ENCODE data around the gene UNC45A.
"Not testable (repeated sequence)": the region's sequence is repeated elsewhere in the genome, so short reads cannot be mapped to it uniquely, and the experiment has no call there.

The UNC45A gene

DNA sequence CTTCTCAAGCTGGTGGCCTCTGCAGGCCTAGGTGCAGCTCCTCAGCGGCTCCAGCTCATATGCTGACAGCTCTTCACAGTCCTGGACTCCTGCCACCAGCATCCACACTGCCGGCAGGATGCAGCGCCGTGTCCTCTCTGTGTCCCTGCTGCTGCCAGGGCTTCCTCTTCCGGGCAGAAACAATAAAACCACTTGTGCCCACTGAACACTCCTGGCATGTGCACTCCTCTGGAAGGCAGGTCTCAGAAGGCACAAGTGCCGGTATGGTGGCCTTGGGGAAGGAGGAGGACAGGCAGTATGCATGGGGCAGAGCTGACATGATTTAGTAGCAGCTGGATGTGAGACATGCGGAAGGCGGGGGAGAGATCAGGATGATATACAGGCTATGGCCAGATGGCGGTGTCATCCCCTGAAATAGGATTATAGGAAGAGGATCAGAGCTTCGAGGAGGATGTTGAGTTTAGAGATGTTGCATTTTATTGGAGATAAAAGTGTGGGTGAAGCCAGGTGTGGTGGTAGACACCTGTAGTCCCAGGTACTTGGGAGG lies 39.4 kb upstream of the UNC45A start:
- TF ChIP-seq, protein P1, sequence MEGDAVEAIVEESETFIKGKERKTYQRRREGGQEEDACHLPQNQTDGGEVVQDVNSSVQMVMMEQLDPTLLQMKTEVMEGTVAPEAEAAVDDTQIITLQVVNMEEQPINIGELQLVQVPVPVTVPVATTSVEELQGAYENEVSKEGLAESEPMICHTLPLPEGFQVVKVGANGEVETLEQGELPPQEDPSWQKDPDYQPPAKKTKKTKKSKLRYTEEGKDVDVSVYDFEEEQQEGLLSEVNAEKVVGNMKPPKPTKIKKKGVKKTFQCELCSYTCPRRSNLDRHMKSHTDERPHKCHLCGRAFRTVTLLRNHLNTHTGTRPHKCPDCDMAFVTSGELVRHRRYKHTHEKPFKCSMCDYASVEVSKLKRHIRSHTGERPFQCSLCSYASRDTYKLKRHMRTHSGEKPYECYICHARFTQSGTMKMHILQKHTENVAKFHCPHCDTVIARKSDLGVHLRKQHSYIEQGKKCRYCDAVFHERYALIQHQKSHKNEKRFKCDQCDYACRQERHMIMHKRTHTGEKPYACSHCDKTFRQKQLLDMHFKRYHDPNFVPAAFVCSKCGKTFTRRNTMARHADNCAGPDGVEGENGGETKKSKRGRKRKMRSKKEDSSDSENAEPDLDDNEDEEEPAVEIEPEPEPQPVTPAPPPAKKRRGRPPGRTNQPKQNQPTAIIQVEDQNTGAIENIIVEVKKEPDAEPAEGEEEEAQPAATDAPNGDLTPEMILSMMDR (IDR thresholded peaks at IDR 0.05) = no peak
- no peak for TF ChIP-seq ZFX (IDR thresholded peaks at IDR 0.05; ENCODE audit: borderline replicate concordance)
- no peak overlapping the region for H3K27ac ChIP-seq

DNA sequence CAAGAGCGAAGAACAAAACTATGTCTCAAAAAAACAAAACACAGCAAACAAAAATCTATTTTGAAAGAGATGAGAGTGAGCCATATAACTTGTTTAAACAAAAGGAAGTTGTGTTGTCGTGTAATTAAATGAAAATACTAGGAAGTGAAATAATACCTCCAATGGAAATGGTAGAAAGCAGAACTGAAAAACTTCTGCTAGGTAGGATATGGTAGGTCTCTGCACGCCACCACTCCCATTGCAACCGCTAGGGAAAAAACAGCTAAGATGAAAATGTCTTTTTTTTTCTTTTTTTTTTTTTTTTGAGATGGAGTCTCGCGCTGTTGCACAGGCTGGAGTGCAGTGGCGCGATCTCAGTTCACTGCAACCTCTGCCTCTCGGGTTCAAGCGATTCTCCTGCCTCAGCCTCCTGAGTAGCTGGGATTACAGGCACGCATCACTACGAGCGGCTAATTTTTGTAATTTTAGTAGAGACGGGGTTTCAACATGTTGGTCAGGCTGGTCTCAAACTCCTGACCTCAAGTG lies 37.9 kb upstream of the UNC45A start:
- H3K27ac ChIP-seq = not testable (repeated sequence)

DNA sequence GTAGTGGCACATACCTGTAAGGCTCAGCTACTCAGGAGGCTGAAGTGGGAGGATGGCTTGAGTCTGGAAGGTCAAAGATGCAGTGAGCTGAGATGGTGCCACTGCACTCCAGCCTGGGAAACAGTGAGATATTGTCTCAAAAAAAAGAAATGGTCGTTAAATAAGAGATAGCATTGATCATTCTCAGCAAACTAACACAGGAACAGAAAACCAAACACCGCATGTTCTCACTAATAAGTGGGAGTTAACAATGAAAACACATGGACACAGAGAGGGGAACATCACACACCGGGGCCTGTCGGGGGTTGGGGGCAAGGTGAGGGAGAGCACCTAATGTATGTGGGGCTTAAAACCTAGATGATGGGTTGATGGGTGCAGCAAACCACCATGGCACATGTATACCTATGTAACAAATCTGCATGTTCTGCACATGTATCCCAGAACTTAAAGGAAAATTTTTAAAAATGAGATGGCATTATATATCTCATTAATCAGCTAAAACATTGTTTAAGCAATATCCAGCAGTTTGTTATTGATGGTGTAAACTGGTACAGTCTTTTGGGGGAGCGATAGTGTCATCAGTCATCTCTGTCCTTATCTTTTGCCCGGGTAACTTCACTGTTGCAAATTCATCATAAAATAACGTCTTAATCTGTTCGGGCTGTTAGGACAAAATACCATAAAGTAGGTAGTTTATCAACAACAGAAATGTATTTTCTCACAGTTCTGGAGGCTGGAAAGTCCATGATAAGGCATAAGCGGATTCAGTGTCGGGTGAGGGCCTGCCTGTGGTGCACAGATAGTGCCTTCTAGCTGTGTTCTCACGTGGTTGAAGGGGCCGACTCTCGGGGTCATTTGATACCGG lies 33.7 kb upstream of the UNC45A start:
- TF ChIP-seq, protein P1 (IDR thresholded peaks at IDR 0.05) = no peak
- no peak for TF ChIP-seq ZFX (IDR thresholded peaks at IDR 0.05; ENCODE audit: borderline replicate concordance)
- H3K27ac ChIP-seq = peak overlapping the region; percentile 93

DNA sequence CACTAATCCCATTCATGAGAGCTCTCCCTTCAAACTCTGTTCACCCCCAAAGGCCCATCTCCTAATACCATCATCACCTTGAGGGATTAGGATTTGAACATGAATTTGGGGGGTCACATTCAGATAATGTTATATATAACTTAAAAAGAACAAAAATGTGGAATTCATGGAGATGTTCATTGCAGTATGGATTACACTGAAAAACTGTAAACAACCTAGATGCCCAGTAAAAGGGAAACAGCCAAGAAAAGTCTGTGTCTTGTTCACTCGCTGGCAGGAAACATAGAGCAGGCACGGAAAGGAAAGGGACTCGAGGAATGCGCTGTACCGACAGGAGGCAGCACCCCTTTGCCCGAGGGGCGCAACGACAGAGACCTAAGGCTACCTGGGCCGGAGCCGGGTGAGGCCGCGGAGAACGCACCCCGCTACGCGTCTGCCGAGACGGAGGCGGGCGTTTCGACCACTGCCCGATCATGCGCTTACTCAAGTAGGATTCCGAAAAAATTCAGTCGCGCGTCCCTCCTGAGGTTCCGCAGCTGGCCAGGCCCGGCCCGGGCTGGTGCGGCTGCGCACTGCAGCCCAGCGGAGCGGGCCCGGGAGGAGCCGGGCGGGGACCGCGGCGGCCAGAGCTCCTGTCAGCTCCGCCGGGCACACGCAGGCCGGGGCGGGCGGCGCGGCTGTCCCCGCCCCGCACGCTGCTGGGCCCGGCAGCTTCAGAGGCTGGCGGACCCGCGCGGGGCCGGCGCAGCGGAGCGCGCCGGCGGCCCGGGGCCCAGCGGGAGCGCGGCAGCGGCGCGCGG lies 32.8 kb upstream of the UNC45A start:
- TF ChIP-seq ZFX (IDR thresholded peaks at IDR 0.05; ENCODE audit: borderline replicate concordance) = no peak
- TF ChIP-seq, protein P1 (IDR thresholded peaks at IDR 0.05) = peak; percentile 67
- H3K27ac ChIP-seq = peak overlapping the region; percentile 93

DNA sequence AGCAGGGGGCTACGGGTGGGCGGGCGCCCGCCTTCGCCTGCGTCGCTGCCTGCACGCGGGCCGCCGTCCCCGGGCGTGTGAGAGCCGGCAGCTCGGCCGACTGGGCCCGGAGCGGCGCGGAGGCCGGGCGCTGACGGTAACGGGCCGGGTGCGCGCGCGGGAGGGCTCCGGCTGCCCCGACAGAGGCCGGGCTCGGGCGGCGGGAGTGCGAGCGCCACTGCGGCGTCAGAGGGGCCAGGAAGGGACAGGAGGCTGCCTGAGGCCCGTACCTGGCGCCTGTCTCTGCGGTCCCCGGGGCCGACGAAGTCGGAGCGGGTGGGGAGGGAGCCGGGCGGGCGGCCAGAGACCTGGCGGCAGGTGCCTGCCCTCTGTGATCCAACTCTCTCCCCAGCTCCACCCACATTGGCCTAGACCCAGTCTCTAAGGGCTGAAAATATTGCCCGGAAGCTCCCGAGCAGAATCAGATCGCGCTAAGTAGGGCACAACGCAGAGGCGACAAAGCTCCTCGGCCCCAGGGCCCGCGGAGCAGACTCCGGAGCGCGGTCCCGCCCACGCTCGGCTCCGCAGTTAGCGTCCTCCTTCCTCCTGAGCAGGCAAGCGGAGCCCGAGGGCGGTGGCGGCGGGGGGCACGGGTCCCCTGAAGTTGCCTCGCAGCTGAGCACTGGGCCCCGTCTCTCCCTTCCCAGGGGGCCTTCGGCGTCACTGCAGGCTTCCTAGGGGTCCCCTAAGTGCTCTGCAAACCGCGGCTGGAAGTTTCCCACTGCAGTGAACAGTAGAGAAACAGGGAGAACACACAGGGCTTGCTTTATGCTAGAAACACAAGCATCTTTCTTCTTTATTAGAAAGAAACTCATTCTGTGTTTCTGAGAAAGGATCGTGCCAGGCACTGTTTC lies 32.0 kb upstream of the UNC45A start, which contains the start of gene MAN2A2:
Gene MAN2A2 (plus strand): TSS at position 463 of the 893 bp plus-strand sequence. CDS start 906 bp downstream, outside the sequence.
- no peak for TF ChIP-seq ZFX (IDR thresholded peaks at IDR 0.05; ENCODE audit: borderline replicate concordance)
- TF ChIP-seq, protein P1 (IDR thresholded peaks at IDR 0.05) = no peak
- H3K27ac ChIP-seq = peak within 1 kb of the TSS; percentile 93

DNA sequence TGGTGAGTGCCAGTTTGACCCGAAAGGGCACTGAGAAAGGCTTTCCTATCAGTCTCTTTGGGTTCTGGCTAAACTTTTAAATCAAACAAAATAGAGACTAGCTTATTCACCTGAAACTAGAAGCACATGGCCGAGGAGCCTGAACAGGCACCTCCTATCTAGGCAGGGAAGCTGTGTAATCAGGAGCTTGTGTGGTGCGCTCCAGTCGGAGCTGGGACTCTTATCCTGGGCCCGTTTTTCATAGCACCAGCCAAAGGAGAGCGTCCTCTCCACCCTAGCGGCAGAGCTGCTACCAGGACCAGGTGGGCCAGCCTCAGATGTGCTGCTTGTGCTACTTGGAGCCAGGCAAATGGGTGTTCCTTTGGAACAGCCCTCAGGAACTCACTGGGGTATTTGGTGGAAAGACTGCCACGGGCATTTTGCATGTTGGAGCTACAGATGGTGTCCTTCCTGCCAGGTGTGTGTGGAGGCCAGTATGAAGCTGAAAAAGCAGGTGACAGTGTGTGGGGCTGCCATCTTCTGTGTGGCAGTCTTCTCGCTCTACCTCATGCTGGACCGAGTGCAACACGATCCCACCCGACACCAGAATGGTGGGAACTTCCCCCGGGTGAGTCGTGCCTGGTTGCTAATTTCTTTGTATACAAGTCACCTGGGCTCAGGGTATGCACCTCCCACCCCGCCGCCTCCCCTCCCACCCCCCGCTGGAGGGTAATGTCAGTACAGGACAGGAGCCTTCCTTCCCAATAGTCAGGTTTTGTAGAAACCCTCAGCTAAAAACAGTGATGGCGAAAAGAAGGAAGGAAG lies 31.1 kb upstream of the UNC45A start:
- H3K27ac ChIP-seq = peak overlapping the region; percentile 93
- no peak for TF ChIP-seq ZFX (IDR thresholded peaks at IDR 0.05; ENCODE audit: borderline replicate concordance)
- TF ChIP-seq, protein P1 (IDR thresholded peaks at IDR 0.05) = no peak

Data from 22Rv1 (cell line).